ENCODE data around the gene AMBRA1. TPM values are rescaled to one million over a fixed set of nuclear protein-coding genes. Genes with fewer than 3 reads are reported as not detected.

AMBRA1 gene
- total and polyA plus RNA-seq, 2 donors from 2014 or later, result 8.0 to 32.6 TPM

GRCh38 chr11:46370253-46370652 lies 223.6 kb downstream of the AMBRA1 start:
- Histone ChIP-seq H3K9me3 (ENCODE audit: control insufficient read depth in 2 of 3, insufficient read depth in 1 of 3, low read length in 3 of 3) (no peaks in the 10 kb centered on the region), H3K9ac (ENCODE audit: low read length in 3 of 3) (no peak overlapping the region), H3K27me3 (ENCODE audit: control insufficient read depth, insufficient read depth, low read length) (no peaks in the 10 kb centered on the region), H3K4me3 (ENCODE audit: low read length in 3 of 3) (no peak overlapping the region), H3K4me1 (ENCODE audit: control insufficient read depth in 2 of 3, insufficient read depth in 2 of 3, low read depth in 1 of 3, low read length in 3 of 3) (no peaks in the 10 kb centered on the region), H3K36me3 (ENCODE audit: control insufficient read depth in 2 of 3, insufficient read depth in 3 of 3, low read length in 3 of 3) (peaks cover 0 to 13% (median 10%) of the 10 kb centered on the region in 3 donors), H3K27ac (ENCODE audit: low read depth in 2 of 2, low read length in 2 of 2) (no peak overlapping the region)
- DNase-seq (no peak), FAIRE-seq (no peak)
- intact Hi-C loops (cut with DNase I), result no loop called here
- TF ChIP-seq CTCF (IDR thresholded peaks at IDR 0.05; ENCODE audit: borderline replicate concordance, extremely low read depth, insufficient read depth), result no peak

- DNase-seq (peak; percentile 84 to 92 (median 91)), FAIRE-seq (no peak)
- no peak overlapping the region for H3K27ac ChIP-seq (ENCODE audit: low read depth in 2 of 2, low read length in 2 of 2)
- intact Hi-C loops (cut with DNase I), result no loop called here
- TF ChIP-seq CTCF (IDR thresholded peaks at IDR 0.05; ENCODE audit: borderline replicate concordance, extremely low read depth, insufficient read depth), result peak; percentile 64
- H3K9me3 ChIP-seq (ENCODE audit: control insufficient read depth in 2 of 3, insufficient read depth in 1 of 3, low read length in 3 of 3), result no peaks in the 10 kb centered on the region
- no peak overlapping the region for H3K4me3 ChIP-seq (ENCODE audit: low read length in 3 of 3)
- H3K27me3 ChIP-seq (ENCODE audit: control insufficient read depth, insufficient read depth, low read length), result no peaks in the 10 kb centered on the region
- peaks cover 0 to 5% (median 0%) of the 10 kb centered on the region in 3 donors for H3K4me1 ChIP-seq (ENCODE audit: control insufficient read depth in 2 of 3, insufficient read depth in 2 of 3, low read depth in 1 of 3, low read length in 3 of 3)
- H3K9ac ChIP-seq (ENCODE audit: low read length in 3 of 3), result no peak overlapping the region
- H3K36me3 ChIP-seq (ENCODE audit: control insufficient read depth in 2 of 3, insufficient read depth in 3 of 3, low read length in 3 of 3), result peaks cover 0 to 9% (median 7%) of the 10 kb centered on the region in 3 donors
Measured at GRCh38 chr11:46369458-46370152, 224.2 kb downstream of the AMBRA1 start.

GRCh38 chr11:46367916-46368267 lies 225.9 kb downstream of the AMBRA1 start:
- H3K27ac ChIP-seq (ENCODE audit: low read depth in 2 of 2, low read length in 2 of 2), result no peak overlapping the region
- H3K27me3 ChIP-seq (ENCODE audit: control insufficient read depth, insufficient read depth, low read length), result no peaks in the 10 kb centered on the region
- H3K36me3 ChIP-seq (ENCODE audit: control insufficient read depth in 2 of 3, insufficient read depth in 3 of 3, low read length in 3 of 3), result peaks cover 0 to 7% (median 4%) of the 10 kb centered on the region in 3 donors
- intact Hi-C loops (cut with DNase I), result no loop called here
- FAIRE-seq (no peak), DNase-seq (no peak)
- peaks cover 0 to 17% (median 5%) of the 10 kb centered on the region in 3 donors for H3K4me1 ChIP-seq (ENCODE audit: control insufficient read depth in 2 of 3, insufficient read depth in 2 of 3, low read depth in 1 of 3, low read length in 3 of 3)
- no peak overlapping the region for H3K9ac ChIP-seq (ENCODE audit: low read length in 3 of 3)
- TF ChIP-seq CTCF (IDR thresholded peaks at IDR 0.05; ENCODE audit: borderline replicate concordance, extremely low read depth, insufficient read depth), result no peak
- H3K4me3 ChIP-seq (ENCODE audit: low read length in 3 of 3), result no peak overlapping the region
- H3K9me3 ChIP-seq (ENCODE audit: control insufficient read depth in 2 of 3, insufficient read depth in 1 of 3, low read length in 3 of 3), result no peaks in the 10 kb centered on the region
